HG02938 (cell line): ENCODE results near the gene ATXN7L3.

Source experiments
- ATAC-seq: cut with Tn5 transposase; IDR thresholded peaks from one replicate; pipeline ENCODE4 v1.9.1; 2021; ENCODE audit warnings: mild to moderate bottlenecking, moderate library complexity; ENCODE audit not compliant: unreplicated experiment

The ATXN7L3 gene

GRCh38 chr17:44218344-44219107 lies 18.8 kb upstream of the ATXN7L3 start:
- ATAC-seq: peak; percentile 24

- ATAC-seq: no peak
Measured at GRCh38 chr17:44217738-44218343, 18.2 kb upstream of the ATXN7L3 start.

GRCh38 chr17:44216694-44217093 lies 17.0 kb upstream of the ATXN7L3 start:
- ATAC-seq: no peak

- no peak for ATAC-seq
Measured at GRCh38 chr17:44216173-44216572, 16.5 kb upstream of the ATXN7L3 start.

- no peak for ATAC-seq
Measured at GRCh38 chr17:44214896-44215295, 15.2 kb upstream of the ATXN7L3 start.

GRCh38 chr17:44214230-44214494 lies 14.5 kb upstream of the ATXN7L3 start:
- ATAC-seq: no peak

GRCh38 chr17:44213403-44214229 lies 13.9 kb upstream of the ATXN7L3 start:
- no peak for ATAC-seq

GRCh38 chr17:44212507-44213402 lies 13.1 kb upstream of the ATXN7L3 start:
- ATAC-seq: no peak

GRCh38 chr17:44211281-44212265 lies 11.9 kb upstream of the ATXN7L3 start:
- ATAC-seq: no peak

GRCh38 chr17:44210342-44211192 lies 10.9 kb upstream of the ATXN7L3 start:
- ATAC-seq: peak; percentile 56

GRCh38 chr17:44209786-44210341 lies 10.2 kb upstream of the ATXN7L3 start:
- ATAC-seq: no peak

- ATAC-seq: no peak
Measured at GRCh38 chr17:44207743-44208142, 8.1 kb upstream of the ATXN7L3 start.

GRCh38 chr17:44207319-44207718 lies 7.6 kb upstream of the ATXN7L3 start:
- ATAC-seq: no peak

GRCh38 chr17:44206825-44207155 lies 7.1 kb upstream of the ATXN7L3 start:
- ATAC-seq: no peak

- ATAC-seq: no peak
Measured at GRCh38 chr17:44205962-44206824, 6.5 kb upstream of the ATXN7L3 start.

GRCh38 chr17:44204441-44204882 lies 4.8 kb upstream of the ATXN7L3 start:
- ATAC-seq: no peak

- no peak for ATAC-seq
Measured at GRCh38 chr17:44203731-44204440, 4.2 kb upstream of the ATXN7L3 start.
